GM19455 (cell line): ENCODE measurements around the gene UST.
"Not testable (repeated sequence)": the region's sequence is repeated elsewhere in the genome, so short reads cannot be mapped to it uniquely, and the experiment has no call there.

Source experiments
- ATAC-seq: cut with Tn5 transposase; IDR thresholded peaks from one replicate; pipeline ENCODE4 v1.9.1; 2021; ENCODE audit not compliant: unreplicated experiment

The UST gene

DNA sequence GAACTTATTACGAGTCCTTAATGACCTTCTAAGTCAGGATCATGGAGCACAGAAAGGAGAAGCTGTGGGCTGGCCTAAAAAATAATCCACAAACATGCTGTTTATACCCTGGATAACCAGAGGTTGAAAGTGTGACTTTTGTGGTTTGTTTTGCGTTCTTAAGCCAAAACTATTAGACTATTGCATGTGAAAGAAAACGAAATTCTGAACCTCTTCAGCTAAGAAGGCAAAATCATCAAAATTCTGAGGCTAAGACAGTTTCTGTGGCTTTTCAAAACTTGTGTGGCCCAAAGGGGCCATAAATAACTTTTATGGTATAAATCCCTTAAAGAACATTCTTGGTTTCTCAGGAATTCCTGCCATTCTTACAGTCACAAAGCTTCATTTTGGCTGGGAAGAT, 251.0 kb downstream of the UST start:
- no peak for ATAC-seq

DNA sequence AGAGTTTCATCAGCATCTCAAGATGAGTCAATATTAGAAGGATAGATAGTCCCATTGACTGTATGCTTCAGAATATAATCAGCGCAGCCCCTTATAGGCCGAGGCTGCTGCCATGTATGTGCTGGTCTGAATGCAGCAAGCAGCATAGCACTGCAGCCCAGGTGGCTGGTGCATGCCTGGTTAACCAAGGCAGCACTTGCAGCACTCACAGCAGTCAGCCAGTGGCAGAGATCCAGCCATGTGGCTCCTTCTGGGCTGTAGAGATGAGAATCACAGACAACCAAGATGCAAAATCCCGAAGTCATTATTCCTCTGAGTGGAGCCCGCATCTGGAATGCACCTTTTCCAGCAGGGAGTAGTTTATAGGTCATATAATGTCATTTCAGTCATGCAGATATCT, 251.9 kb downstream of the UST start:
- ATAC-seq, result no peak

DNA sequence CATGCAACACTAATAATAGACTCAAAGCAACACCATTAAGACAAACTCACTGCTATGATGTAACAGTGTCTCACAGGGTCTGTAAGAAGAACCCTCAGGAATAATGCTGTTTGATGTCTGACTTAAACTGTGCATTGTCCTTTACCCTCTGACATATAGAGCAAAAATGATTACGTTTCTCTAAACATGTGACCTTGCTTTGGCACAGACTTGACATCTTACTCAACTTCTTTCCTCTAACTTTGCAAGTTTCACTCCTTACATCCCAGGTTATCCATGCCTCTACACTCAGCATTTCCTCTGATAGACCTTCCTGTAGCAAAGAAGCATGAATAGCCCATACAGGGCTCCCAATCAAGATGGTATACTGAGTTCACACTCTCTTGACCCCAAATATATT, 252.7 kb downstream of the UST start:
- no peak for ATAC-seq

DNA sequence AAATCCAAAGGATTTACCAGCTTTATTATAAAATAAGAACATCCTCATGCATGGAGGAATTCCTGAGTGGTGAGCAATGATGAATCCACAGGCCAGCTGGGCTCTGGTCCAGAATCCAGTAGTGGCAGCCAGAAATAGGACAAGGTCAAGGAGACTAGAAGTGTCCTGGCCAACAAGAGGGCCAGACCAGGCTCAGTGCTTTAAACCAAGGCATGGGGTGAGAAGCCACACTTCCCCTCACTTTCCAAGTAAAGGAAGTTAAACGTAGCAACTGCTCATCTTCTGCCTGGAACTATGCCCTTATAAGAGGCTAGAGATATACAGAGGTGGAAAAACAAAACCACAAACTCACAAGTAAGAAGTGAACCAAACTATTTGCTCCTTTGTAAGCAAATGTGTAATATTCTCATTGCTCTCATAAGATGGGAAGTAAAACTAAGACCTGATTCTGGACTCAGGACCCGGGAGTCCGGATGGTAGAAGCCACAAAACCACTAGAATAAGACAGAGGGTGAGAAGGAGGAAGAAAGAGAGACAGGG, 253.2 kb downstream of the UST start:
- ATAC-seq, result no peak

DNA sequence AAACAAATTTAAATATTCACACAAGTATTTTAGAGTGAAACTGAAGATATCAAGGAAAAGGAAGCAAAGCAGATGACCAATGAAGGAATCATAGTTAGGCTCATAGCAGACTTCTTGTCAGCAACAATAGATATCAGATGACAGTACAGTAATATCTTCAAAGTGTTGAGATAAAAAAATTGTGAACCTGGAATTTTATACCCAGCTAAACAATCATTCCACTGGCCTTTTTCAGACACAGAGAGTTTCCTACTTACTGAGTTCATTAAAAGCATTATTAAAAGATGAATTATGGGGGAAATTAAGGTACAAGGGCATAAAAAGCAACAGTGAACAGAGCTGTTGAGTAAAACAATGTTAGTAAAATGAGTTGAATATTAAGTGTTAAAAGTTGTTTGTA, 254.6 kb downstream of the UST start:
- no peak for ATAC-seq

DNA sequence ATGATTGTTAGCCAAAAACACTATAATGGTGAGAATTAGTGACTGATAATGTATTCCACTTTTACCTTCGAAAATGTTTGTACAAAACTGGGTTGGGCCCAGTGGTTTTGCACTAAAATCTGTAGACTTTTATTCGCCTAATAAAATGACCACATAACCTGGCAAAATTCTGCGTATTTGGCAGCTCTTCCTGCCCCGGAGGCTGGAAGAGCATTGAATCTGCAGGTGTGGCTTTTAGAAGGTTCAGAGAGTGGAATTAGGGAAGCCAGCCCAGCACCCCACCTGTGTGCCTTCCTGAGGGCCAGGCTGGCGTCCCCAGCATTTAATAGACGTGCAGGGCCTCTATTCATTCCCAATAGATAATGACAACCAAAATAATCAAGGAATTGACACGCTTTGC, 256.7 kb downstream of the UST start:
- no peak for ATAC-seq

DNA sequence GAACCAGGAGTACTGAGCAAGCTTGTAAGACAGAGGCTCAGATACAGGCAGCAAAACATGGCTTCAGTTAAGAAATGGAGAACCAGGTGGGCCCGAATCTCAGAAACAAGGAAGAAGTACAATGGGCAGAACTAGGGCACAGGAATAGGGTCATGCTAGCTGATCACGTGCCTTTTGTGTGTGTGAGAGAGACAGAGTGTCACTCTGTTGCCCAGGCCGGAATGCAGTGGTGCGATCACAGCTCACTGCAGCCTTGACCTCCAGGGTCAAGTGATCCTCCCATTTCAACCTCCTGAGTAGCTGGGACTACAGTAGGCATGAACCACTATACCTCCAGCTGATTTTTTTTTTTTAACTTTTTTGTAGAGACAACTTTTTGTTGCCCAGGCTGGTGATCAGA, 257.8 kb downstream of the UST start:
- ATAC-seq, result no peak

DNA sequence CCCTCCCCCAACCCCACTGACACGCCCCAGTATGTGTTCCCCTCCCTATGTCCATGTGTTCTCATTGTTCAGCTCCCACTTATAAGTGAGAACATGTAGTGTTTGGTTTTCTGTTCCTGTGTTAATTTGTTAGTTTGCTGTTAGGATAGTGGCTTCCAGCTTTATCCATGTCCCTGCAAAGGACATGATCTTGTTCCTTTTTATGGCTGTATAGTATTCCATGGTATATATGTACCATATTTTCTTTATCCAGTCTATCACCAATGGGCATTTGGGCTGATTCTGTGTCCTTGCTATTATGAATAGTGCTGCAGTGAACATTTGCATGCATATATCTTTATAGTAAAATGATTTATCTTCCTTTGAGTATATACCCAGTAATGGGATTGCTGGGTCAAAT, 259.4 kb downstream of the UST start:
- not testable (repeated sequence) for ATAC-seq

DNA sequence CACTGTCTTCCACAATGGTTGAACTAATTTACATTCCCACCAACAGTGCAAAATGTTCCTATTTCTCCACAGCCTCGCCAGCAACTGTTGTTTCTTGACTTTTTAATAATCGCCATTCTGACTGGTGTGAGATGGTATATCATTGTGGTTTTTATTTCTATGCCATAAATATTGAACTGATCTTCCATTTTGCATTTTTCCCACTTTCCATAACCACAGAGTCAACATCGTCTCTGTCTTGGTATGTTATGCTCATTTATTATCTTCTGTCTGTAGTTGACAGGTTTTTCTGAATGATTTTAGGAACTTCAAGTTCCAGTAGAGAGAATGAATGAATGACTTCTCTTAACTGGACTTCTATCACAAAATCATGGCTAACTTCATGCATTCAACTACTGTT, 259.8 kb downstream of the UST start:
- no peak for ATAC-seq

DNA sequence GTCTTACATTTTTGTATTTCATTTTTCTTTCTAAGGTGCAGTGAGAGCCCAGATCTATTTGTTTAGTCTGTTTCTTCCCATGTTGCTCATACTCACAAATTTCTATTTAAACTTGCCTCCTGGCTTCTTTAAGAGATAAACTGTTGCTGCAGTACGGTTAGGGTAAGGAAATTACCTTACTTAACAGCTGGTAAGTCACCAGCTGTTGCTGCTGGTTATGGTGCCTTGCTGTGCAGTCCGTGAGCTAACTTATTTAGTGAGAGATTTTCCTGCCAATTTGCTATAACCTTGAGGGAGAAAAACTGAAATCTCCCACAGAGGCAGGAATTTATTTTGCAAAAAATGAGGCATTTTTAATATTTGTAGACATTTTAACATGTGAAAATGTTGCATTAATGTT, 261.0 kb downstream of the UST start:
- ATAC-seq, result no peak

DNA sequence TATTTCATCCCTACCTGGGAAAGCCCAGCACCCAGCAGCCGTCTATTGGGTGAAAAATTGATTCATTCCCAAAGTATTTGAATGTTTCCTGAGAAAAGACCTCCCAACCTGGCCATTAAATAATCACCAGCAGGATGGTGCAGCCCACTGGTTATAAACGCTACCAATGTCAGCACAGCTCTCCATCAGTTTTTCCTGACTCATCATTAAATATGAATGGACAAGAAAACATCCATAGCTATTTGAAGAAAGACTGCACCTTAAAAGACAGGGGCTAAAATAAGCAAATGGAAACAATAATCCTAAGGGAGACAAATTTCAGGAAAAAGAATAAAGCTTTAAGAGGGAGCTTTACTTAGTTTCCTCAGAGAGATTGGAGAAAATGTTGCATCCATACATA, 261.9 kb downstream of the UST start:
- ATAC-seq, result no peak

DNA sequence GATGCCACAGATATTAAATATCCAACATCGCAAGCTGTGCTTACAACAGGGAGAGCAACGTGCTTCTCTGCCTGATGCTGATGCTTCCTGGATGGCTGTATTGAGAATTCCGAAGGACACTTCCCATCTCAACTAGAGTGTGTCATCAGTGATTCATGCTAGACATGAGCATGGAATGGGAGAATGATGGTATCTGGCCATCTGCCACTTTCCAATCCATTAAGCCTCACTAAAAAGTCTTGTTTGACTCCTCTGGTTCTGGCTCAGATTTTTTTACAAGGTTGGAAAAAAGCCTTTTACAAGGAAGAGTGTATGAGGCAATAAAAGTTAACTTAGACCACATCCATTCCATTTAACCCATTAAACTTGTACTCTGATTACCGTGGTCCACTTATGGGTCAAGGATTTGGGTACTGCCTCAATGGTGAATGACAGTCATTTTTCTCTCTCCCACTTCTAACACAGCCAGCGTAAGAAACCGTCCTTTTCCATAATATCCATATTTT, 265.3 kb downstream of the UST start:
- ATAC-seq, result no peak

DNA sequence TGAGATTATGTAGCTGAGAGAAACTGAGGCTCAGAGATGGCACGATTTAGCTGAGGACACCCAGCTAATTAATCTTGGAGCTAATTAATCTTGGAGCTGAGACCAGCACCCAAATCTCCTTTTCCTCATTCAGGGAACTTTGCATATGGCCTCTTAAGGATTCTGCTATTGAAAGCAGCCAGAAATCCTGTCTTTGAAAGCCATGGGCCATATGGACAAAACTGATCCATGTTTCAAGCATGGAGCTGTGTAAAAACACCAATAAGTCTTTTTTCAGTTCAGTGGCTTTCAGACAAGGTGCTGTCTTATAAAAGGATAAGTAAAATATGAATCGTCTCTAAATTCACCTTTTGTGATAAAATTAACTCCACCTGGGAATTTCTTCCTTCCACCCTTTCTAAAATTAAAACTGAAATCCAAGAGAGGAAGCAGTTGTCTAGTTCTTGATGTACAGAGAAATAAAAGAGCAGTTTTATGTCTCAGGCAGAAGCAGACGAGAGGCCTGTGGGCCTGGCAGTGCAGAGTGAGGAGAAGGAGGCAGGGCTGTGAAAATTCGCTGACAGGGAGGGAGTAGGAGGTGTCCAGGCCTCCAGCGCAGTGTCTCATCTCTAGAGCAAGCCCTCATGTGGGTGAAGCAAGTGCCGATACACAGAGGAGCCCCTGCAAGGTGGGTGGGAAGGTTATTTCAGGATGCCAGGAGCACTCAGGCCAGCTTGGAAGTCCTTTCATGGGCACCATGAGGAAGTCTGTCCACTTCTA, 266.9 kb downstream of the UST start:
- no peak for ATAC-seq

DNA sequence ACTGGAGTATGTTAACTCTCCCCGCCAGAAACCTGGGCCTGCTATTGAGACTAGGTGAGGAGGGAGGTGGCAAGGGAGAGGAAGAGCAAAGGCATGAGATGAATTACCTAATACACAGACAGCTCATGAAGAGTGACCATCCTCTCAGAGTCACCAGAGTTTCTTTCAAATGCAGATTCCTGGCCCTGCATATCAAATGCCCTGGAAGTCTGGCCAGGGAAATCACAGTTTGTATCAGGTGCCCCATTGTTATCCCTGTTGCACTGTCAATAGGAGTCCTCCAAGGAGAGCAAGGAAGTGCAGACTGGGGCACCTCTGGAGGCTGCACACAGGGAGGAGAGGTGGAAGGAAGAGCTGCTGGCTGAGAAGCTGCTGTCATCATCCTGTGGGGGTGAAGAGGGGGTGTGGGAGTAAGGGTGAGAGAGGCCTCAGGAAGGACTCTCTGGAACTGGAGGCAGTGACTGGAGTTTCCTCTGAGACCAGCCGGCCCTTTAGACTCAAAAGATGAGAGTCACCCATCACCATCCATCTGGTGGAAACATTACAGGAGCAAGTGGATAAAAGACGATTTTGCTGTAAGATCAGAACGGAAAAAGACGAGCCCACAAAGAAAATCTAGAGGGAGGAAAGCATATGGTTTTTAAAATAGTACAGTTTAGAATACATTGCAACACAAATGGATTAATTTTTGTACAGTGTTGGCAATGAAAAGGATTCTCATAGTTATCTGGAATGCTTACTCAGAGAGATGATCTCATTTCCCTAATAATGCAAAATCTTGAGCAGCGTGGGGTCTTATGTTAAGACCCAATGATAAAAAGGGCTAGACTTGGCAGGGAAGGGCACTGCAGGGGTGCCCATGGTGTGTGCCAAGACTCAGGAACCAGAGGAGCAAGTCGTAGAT, 268.1 kb downstream of the UST start:
- ATAC-seq, result no peak

DNA sequence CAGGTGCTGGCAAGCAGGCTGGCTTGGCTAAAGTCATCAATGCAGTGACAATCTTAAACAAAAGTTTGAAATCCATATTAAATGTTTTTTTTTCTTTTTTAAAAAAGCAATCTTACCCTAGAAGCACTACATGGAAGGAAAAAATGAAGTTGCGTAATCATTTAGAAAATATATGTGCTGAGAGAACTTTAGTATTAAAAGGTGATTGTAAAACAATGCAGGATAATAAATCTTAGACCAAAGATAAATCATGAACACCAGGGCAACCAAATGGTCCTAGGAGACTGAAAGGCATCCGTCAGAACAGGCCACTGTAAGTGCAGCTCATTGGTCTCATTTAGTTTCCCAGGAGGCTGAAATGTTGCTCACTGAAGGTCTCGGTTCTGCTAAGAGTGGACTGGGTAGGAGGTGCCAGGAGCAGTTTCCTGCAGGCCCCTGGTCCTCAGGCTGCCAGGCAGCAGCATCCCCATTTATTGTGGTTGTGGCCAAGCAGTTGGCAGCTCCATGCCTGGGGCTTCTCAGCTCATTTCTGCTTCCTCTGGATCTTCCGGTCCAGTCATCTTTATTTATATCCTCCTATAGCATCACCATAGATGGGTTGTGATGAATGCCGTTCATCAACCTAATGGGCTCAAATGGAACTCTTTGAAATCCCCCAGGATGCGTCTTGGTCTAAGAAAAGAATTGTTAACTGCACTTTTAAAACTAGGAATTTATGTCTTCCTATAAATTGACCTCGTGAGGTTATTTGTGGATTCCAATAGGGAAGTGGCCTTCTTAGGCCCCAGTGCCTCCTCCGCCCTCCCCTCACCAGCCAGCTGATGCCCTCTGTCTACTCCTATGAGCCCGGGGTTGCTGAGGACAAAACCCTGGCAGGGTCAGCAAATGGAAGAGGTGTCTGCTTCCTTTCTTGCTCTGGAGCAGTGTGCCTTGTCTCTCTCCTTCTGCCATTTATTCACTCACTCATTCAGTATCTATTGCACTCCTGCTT, 269.0 kb downstream of the UST start:
- no peak for ATAC-seq

DNA sequence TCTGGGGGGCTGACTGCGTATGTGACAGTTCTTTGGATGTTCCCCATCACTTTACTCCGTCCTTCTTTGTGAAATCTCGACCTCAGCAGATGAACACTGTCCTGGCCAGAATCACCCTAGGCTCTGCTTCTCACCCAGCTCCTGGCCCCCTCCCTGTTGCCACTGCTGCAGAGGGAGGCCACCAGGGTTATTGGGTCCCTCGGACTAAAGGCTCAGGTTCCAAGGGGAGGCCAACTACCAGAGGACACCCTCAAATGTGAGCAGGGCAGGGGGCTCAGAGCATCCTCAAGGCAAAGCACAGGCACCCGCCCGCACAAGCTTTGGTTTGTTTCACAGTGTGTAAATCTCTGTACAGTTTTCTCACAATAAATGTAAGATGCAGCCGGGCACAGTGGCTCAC, 269.9 kb downstream of the UST start:
- no peak for ATAC-seq

DNA sequence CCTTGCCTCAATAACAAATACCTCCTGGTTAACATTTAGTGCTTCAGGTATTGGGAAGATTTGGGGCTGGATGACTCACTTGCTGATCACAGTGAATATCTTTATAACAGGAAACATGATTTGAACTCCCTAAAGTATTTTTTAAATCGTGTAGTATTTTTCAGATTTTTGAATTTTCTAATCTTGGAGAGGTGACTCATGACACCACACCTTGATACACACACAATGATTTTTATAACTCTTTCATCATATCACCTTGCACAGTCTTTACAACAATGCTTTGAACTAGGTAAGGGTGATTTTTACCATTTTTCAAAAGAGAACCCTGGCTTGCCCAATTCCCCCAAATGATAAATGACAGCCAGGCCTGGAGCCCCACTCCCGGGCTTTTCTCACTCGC, 273.5 kb downstream of the UST start:
- ATAC-seq, result no peak

DNA sequence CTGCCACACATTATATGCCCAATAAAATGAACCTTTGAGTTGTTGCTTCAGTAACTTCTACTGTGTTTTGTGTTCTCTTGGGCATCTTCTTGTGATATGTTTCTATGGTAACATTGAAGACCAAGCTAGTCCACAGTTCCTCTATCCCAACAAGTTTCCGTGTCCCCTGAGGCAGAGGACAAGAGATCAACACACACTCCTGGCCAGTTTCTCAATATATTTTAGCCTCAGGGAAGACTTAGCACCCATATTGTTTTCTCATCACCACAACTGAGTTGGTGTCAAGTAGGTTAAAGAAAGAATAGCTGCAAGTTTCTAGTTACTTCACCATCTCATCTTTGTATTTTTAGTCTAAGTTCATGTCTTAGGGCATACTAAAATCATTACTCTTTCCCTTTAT, 277.5 kb downstream of the UST start:
- ATAC-seq, result no peak

DNA sequence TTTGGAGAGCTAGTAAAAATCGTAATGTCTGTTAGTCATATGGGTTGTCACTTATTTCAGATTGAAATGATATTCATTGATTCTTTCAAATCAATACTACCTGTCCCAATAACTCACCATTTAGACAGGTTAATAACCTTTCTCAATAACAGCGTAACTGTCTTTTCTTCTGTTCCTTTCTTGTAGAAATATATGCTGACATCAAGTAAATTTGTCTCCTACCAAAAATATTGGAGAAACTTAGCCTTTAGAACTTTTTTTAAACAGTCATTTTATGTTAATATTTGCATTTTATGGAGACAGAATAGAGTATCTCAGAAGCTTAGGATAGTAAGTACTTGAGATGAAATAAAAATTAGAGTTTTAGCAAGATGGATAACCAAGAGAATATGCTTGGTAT, 278.2 kb downstream of the UST start:
- ATAC-seq, result no peak

DNA sequence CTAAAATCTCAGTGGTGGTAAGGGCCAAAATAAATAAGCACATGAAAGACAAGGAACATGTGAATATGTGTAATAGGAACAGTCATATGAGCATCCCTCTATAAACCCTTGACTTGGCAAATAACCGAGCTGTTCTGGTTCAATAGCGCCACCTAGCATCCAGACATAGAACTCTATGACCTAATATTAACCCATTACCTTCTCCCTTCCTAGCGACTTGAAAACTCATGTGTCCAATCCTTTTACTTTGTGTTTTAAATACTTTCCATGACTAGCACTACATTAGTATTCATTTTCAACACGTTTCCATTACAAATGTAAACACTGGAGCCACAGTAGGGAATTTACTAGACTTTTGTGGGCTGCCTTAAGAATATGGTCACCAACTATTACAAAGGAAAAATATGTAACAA, 279.7 kb downstream of the UST start:
- ATAC-seq, result no peak

DNA sequence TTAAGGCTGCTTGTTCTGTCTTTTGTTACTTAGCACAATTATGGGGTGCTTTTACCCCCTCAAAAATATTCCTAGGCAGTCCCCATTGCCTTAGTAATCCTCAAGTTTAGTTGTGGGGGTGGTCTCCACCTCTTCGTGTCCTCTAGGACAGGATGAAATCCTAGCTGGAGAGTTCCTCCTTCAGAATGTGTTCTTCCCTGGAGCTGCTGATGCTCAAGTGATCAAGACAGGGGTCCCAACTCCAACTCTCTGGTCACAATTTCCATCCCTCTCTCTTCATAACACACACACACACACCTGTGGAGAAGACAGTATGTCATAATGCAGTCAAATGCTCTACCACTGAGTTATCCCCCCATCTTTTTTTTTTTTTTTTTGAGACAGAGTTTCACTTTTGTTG, 280.7 kb downstream of the UST start:
- ATAC-seq, result no peak
